Liver (tissue), 9 donors: ENCODE data around the gene OR5P2. TPM values are rescaled to one million over a fixed set of nuclear protein-coding genes. Genes with fewer than 3 reads are reported as not detected.
"Not testable (repeated sequence)": the region's sequence is repeated elsewhere in the genome, so short reads cannot be mapped to it uniquely, and the experiment has no call there.

Experiments used
- DNase-seq: peaks from one replicate; pipeline ENCODE4 v3.0.0-alpha.2; 2017; ENCODE audit warnings: low spot score
- H3K27ac ChIP-seq, 2 donors: one replicate each; pipeline ENCODE4 v1.7.0; 2013; ENCODE audit warnings: inconsistent platforms in 2 of 2, low read length in 2 of 2, control low read depth in 1 of 2, low read depth in 1 of 2, mild to moderate bottlenecking in 1 of 2
- H3K27me3 ChIP-seq, 4 donors: one replicate each; pipeline versions ENCODE4 v1.6.1 to v1.7.0; 2013; ENCODE audit warnings: low read length in 3 of 4, inconsistent platforms in 1 of 4, mild to moderate bottlenecking in 1 of 4, moderate library complexity in 1 of 4; ENCODE audit not compliant: control insufficient read depth in 4 of 4, insufficient read depth in 4 of 4
- H3K36me3 ChIP-seq, 4 donors: one replicate each; pipeline versions ENCODE4 v1.6.1 to v1.7.0; 2013; ENCODE audit warnings: low read length in 3 of 4, mild to moderate bottlenecking in 3 of 4, low read depth in 1 of 4, moderate library complexity in 1 of 4; ENCODE audit not compliant: control insufficient read depth in 4 of 4, insufficient read depth in 3 of 4
- H3K4me1 ChIP-seq, 4 donors: one replicate each; pipeline versions ENCODE4 v1.6.1 to v1.7.0; 2013; ENCODE audit warnings: low read length in 3 of 4, mild to moderate bottlenecking in 3 of 4, moderate library complexity in 1 of 4; ENCODE audit not compliant: control insufficient read depth in 4 of 4, insufficient read depth in 4 of 4
- H3K4me3 ChIP-seq, 3 donors: one replicate each; pipeline versions ENCODE4 v1.6.1 to v1.7.0; 2013; ENCODE audit warnings: low read length in 3 of 3, control low read depth in 1 of 3, low read depth in 1 of 3, mild to moderate bottlenecking in 1 of 3
- H3K9ac ChIP-seq, 2 donors: one replicate each; pipeline ENCODE4 v1.7.0; 2013; ENCODE audit warnings: low read length in 2 of 2, mild to moderate bottlenecking in 2 of 2, moderate library complexity in 2 of 2, control low read depth in 1 of 2, low read depth in 1 of 2
- H3K9me3 ChIP-seq, 4 donors: one replicate each; pipeline versions ENCODE4 v1.6.1 to v1.7.0; 2013; ENCODE audit warnings: low read length in 3 of 4; ENCODE audit not compliant: control insufficient read depth in 4 of 4
- CTCF ChIP-seq: fragments of 150-350 bp; IDR thresholded peaks from 2 replicates; pipeline ENCODE4 v1.5.1; 2017; ENCODE audit warnings: improper control_type of control experiment, low read depth, low read length; ENCODE audit not compliant: missing input control
- EGR1 ChIP-seq, 2 donors: IDR thresholded peaks; 2 replicates each; pipeline ENCODE4 v1.6.1; 2016 to 2018; ENCODE audit warnings: antibody characterized with exemption in 2 of 2, low read depth in 2 of 2
- FOXA1 ChIP-seq: IDR thresholded peaks from 2 replicates; pipeline ENCODE4 v1.6.1; 2016; ENCODE audit warnings: antibody characterized with exemption
- FOXA2 ChIP-seq: IDR thresholded peaks from 2 replicates; pipeline ENCODE4 v1.6.1; 2016; ENCODE audit warnings: antibody characterized with exemption
- GABPA ChIP-seq, 2 donors: IDR thresholded peaks in 1 of 2; conservative IDR thresholded peaks in 1 of 2; 2 replicates each; pipeline ENCODE4 v1.6.1; 2016; ENCODE audit warnings: antibody characterized with exemption in 2 of 2, mild to moderate bottlenecking in 1 of 2, moderate library complexity in 1 of 2
- HNF4A ChIP-seq, 2 donors: conservative IDR thresholded peaks; 2 replicates each; pipeline ENCODE4 v1.6.1; 2016; ENCODE audit warnings: antibody characterized with exemption in 2 of 2, mild to moderate bottlenecking in 2 of 2
- HNF4G ChIP-seq: IDR thresholded peaks from 2 replicates; pipeline ENCODE4 v1.6.1; 2016; ENCODE audit warnings: antibody characterized with exemption
- JUND ChIP-seq, 2 donors: IDR thresholded peaks; 2 replicates each; pipeline ENCODE4 v1.6.1; 2016; ENCODE audit warnings: antibody characterized with exemption in 2 of 2
- MAX ChIP-seq: IDR thresholded peaks from 2 replicates; pipeline ENCODE4 v1.6.1; 2016; ENCODE audit warnings: antibody characterized with exemption
- RAD21 ChIP-seq, 2 donors: IDR thresholded peaks; 2 replicates each; pipeline ENCODE4 v1.6.1; 2016; ENCODE audit warnings: antibody characterized with exemption in 2 of 2, mild to moderate bottlenecking in 2 of 2
- RXRA ChIP-seq, 2 donors: IDR thresholded peaks; 2 replicates each; pipeline ENCODE4 v1.6.1; 2017 to 2018; ENCODE audit warnings: antibody characterized with exemption in 2 of 2, mild to moderate bottlenecking in 1 of 2
- SP1 ChIP-seq: IDR thresholded peaks from 2 replicates; pipeline ENCODE4 v1.6.1; 2018; ENCODE audit warnings: antibody characterized with exemption, mild to moderate bottlenecking
- TAF1 ChIP-seq: conservative IDR thresholded peaks from 2 replicates; pipeline ENCODE4 v1.6.1; 2016; ENCODE audit warnings: antibody characterized with exemption, mild to moderate bottlenecking
- ZBTB33 ChIP-seq: IDR thresholded peaks from 2 replicates; pipeline ENCODE4 v1.6.1; 2016; ENCODE audit warnings: antibody characterized with exemption
- WGBS: extraction: QIAGEN DNeasy Blood & Tissue Kit; methylation state at CpG from one replicate; pipeline ENCODE4 v1.1.7; 2013; 5-methylcytosine and 5-hydroxymethylcytosine counted together
- polyA plus RNA-seq, 2 donors: library from polyadenylated mRNA; stranded (reverse) in 1 of 2; unstranded in 1 of 2; fragments of 200-250 nt in 1 of 2; fragments of >200 nt in 1 of 2; fragmentation: Nextera tagmentation in 1 of 2; extraction: Ambion mirVana in 1 of 2; gene quantifications; one replicate each; pipeline versions ENCODE4 v1.2.1 to v1.2.3, GENCODE V29; 2013 to 2015
- total RNA-seq, 2 donors: library from RNA; depleted of rRNA; stranded (reverse); fragments of >200 nt; gene quantifications; one replicate each; pipeline ENCODE4 v1.2.3, GENCODE V29; 2014
- TF ChIP-seq, protein P1 (sequence below): IDR thresholded peaks from 2 replicates; pipeline ENCODE4 v1.6.1; 2016; ENCODE audit warnings: antibody characterized with exemption
- TF ChIP-seq, protein P2 (sequence below): IDR thresholded peaks from 2 replicates; pipeline ENCODE4 v1.6.1; 2016; ENCODE audit warnings: antibody characterized with exemption, mild to moderate bottlenecking
- donor health status: healthy.
- donor health status: healthy.
- donor health status: healthy.
- donor health status: healthy.
- donor health status: healthy.

OR5P2 gene
- total and polyA plus RNA-seq, 4 donors, result not detected

DNA sequence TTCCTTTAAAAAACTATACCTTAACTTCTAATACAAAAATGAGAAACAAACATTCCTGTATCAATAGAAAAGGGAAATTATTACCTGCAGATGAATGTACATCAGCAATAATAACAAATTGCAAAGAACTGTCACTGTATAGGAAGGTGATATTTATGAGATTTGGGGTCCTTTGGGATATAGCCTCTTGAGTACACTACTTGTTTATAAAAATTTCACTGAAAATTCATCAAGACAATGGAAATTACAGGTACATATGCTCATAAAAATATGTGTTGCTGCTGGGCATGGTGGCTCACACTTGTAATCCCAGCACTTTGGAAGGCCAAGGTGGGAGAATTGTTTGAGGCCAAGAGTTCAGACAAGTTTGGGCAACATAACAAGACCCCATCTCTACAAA, 34.0 kb upstream of the OR5P2 start, which contains the start of gene OR5P3:
Gene OR5P3 (minus strand): TSS at position 101 of the 400 bp plus-strand sequence.
- no peaks in the 10 kb centered on the region for H3K9me3 ChIP-seq
- no peak within 1 kb of the TSS for H3K9ac ChIP-seq
- no peak for DNase-seq
- H3K36me3 ChIP-seq, result no peaks in the 10 kb centered on the region
- H3K4me3 ChIP-seq, result no peak within 1 kb of the TSS
- peaks cover 0 to 3% (median 0%) of the 10 kb centered on the region in 4 donors for H3K27me3 ChIP-seq
- H3K27ac ChIP-seq, result no peak within 1 kb of the TSS
- no peak for TF ChIP-seq CTCF
- no peak for TF ChIP-seq JUND (IDR thresholded peaks at IDR 0.05)
- no peak for TF ChIP-seq SP1
- TF ChIP-seq FOXA2, result no peak
- TF ChIP-seq EGR1 (IDR thresholded peaks at IDR 0.05; ENCODE audit: low read depth in 2 of 2), result no peak
- TF ChIP-seq HNF4G, result no peak
- TF ChIP-seq HNF4A (conservative IDR thresholded peaks at IDR 0.05), result no peak
- TF ChIP-seq, protein P1, sequence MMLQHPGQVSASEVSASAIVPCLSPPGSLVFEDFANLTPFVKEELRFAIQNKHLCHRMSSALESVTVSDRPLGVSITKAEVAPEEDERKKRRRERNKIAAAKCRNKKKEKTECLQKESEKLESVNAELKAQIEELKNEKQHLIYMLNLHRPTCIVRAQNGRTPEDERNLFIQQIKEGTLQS, result no peak
- no peak for TF ChIP-seq TAF1
- TF ChIP-seq ZBTB33, result no peak
- TF ChIP-seq MAX, result no peak
- no peaks in the 10 kb centered on the region for H3K4me1 ChIP-seq

DNA sequence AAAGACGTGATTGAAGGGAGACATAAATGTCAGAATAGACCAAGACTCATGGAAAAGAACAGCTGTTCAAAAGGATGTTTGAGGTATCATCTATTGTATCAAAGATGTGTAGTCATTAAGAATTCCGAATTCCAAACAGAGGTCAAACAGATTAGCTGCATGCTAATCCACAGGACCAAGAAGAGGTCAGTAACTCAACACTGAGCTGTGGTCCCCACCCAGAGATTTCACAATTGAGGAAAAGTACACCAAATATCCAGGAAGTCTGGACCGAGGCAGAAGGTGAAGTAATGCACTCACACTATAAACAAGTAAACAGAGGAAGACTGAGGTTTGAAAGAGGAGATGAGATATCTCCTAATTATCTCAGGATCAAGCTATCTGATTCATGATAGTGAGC, 29.6 kb upstream of the OR5P2 start:
- Histone ChIP-seq H3K9me3 (no peaks in the 10 kb centered on the region), H3K27me3 (peaks cover 0 to 3% (median 0%) of the 10 kb centered on the region in 4 donors), H3K36me3 (no peaks in the 10 kb centered on the region), H3K4me3 (no peak overlapping the region), H3K4me1 (no peaks in the 10 kb centered on the region), H3K9ac (no peak overlapping the region), H3K27ac (no peak overlapping the region)
- DNase-seq, result no peak
- WGBS, result 39% methylated on average over 3 of the region's 3 CpGs
- no peak for TF ChIP-seq GABPA (IDR thresholded peaks at IDR 0.05 in 1 of 2, conservative IDR thresholded peaks at IDR 0.05 in 1 of 2)
- no peak for TF ChIP-seq TAF1
- no peak for TF ChIP-seq CTCF
- no peak for TF ChIP-seq EGR1 (IDR thresholded peaks at IDR 0.05; ENCODE audit: low read depth in 2 of 2)
- no peak for TF ChIP-seq FOXA1
- TF ChIP-seq RAD21 (IDR thresholded peaks at IDR 0.05), result no peak
- no peak for TF ChIP-seq MAX
- TF ChIP-seq, protein P1, result no peak
- TF ChIP-seq, protein P2, sequence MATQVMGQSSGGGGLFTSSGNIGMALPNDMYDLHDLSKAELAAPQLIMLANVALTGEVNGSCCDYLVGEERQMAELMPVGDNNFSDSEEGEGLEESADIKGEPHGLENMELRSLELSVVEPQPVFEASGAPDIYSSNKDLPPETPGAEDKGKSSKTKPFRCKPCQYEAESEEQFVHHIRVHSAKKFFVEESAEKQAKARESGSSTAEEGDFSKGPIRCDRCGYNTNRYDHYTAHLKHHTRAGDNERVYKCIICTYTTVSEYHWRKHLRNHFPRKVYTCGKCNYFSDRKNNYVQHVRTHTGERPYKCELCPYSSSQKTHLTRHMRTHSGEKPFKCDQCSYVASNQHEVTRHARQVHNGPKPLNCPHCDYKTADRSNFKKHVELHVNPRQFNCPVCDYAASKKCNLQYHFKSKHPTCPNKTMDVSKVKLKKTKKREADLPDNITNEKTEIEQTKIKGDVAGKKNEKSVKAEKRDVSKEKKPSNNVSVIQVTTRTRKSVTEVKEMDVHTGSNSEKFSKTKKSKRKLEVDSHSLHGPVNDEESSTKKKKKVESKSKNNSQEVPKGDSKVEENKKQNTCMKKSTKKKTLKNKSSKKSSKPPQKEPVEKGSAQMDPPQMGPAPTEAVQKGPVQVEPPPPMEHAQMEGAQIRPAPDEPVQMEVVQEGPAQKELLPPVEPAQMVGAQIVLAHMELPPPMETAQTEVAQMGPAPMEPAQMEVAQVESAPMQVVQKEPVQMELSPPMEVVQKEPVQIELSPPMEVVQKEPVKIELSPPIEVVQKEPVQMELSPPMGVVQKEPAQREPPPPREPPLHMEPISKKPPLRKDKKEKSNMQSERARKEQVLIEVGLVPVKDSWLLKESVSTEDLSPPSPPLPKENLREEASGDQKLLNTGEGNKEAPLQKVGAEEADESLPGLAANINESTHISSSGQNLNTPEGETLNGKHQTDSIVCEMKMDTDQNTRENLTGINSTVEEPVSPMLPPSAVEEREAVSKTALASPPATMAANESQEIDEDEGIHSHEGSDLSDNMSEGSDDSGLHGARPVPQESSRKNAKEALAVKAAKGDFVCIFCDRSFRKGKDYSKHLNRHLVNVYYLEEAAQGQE, result no peak
- TF ChIP-seq RXRA (IDR thresholded peaks at IDR 0.05), result no peak

- 88% methylated on average over 3 of the region's 3 CpGs for WGBS
- not testable (repeated sequence) for DNase-seq, H3K27ac ChIP-seq, H3K4me3 ChIP-seq, H3K9me3 ChIP-seq, H3K9ac ChIP-seq, H3K4me1 ChIP-seq, H3K36me3 ChIP-seq, H3K27me3 ChIP-seq
These were observed 23.7 kb upstream of the OR5P2 start for GRCh38 chr11:7820417-7820816.
